H1 (cell line): ENCODE measurements around the gene SLC24A3. TPM values are rescaled to one million over a fixed set of nuclear protein-coding genes. Genes with fewer than 3 reads are reported as not detected.

Experiments
- CTCF ChIA-PET: fragments of 300-600 bp; sonication (Branson Sonifier 250); formaldehyde crosslinking; loops from one replicate; lab custom pipeline; 2021; ENCODE audit not compliant: partially characterized antibody; lab: Charles Lee
- POLR2A ChIA-PET: fragments of 300-600 bp; sonication (Branson Sonifier 250); formaldehyde crosslinking; loops from one replicate; lab custom pipeline; 2021; ENCODE audit warnings: inconsistent platforms; ENCODE audit not compliant: partially characterized antibody; lab: Charles Lee
- DNase-seq, 2 experiments: peaks; one replicate each; pipeline versions ENCODE4 v3.0.0 to v3.0.0-alpha.2; 2010 to 2022; ENCODE audit warnings: low spot score in 2 of 2, low read depth in 1 of 2, mixed read lengths in 1 of 2
- FAIRE-seq: peaks from 2 replicates; lab custom pipeline; 2011; peaks lifted over from hg19 to GRCh38; lab: Jason Lieb, UNC
- H2AFZ ChIP-seq: 2 replicates; pipeline ENCODE4 v1.8.1; 2012; ENCODE audit warnings: low read length, inconsistent platforms
- H2AK5ac ChIP-seq: 2 replicates; pipeline ENCODE4 v1.6.1; 2013; ENCODE audit warnings: low read depth, low read length
- H2BK120ac ChIP-seq: replicated peaks from 2 replicates; pipeline ENCODE3; 2013; ENCODE audit warnings: low read depth, low read length, inconsistent platforms
- H2BK12ac ChIP-seq: 2 replicates; pipeline ENCODE4 v1.6.1; 2013; ENCODE audit warnings: low read depth, low read length
- H2BK15ac ChIP-seq: 2 replicates; pipeline ENCODE4 v1.6.1; 2013; ENCODE audit warnings: low read length
- H2BK20ac ChIP-seq: 2 replicates; pipeline ENCODE4 v1.6.1; 2013; ENCODE audit warnings: low read length
- H2BK5ac ChIP-seq: 2 replicates; pipeline ENCODE4 v1.6.1; 2013; ENCODE audit warnings: low read depth, low read length
- H3K14ac ChIP-seq: 2 replicates; pipeline ENCODE4 v1.6.1; 2013; ENCODE audit warnings: inconsistent platforms; ENCODE audit not compliant: insufficient read length
- H3K18ac ChIP-seq: 2 replicates; pipeline ENCODE4 v1.6.1; 2013; ENCODE audit warnings: low read length; ENCODE audit errors: extremely low read depth
- H3K23ac ChIP-seq: 2 replicates; pipeline ENCODE4 v1.6.1; 2013; ENCODE audit warnings: inconsistent platforms; ENCODE audit not compliant: insufficient read length
- H3K23me2 ChIP-seq: 2 replicates; pipeline ENCODE4 v1.6.1; 2013; ENCODE audit warnings: low read depth, low read length
- H3K27ac ChIP-seq: 2 replicates; pipeline ENCODE4 v1.6.1; 2011; ENCODE audit warnings: low read depth, low read length, inconsistent platforms
- H3K27me3 ChIP-seq, 4 experiments: replicated peaks in 1 of 4; 1 replicate in 1 of 4; 2 replicates in 3 of 4; pipeline versions ENCODE4 v1.6.1 to v1.8.1; 2011 to 2013; ENCODE audit warnings: low read length in 3 of 4, mild to moderate bottlenecking in 3 of 4, inconsistent platforms in 2 of 4, mixed read lengths in 2 of 4, moderate library complexity in 1 of 4; ENCODE audit not compliant: control insufficient read depth in 3 of 4, insufficient read depth in 3 of 4; ENCODE audit errors: extremely low read depth in 1 of 4
- H3K36me3 ChIP-seq, 4 experiments: 2 replicates each; pipeline versions ENCODE4 v1.6.1 to v1.8.1; 2011 to 2013; ENCODE audit warnings: mild to moderate bottlenecking in 4 of 4, low read length in 3 of 4, moderate library complexity in 2 of 4, control low read depth in 1 of 4, inconsistent platforms in 1 of 4; ENCODE audit not compliant: insufficient read depth in 4 of 4, control insufficient read depth in 2 of 4
- H3K4ac ChIP-seq: replicated peaks from 2 replicates; pipeline ENCODE3; 2013; ENCODE audit warnings: low read length, low read depth, mixed read lengths, inconsistent platforms; ENCODE audit not compliant: insufficient read length
- H3K4me1 ChIP-seq, 4 experiments: replicated peaks in 1 of 4; 1 replicate in 1 of 4; 2 replicates in 3 of 4; pipeline versions ENCODE4 v1.6.1 to v1.8.1; 2011 to 2013; ENCODE audit warnings: low read length in 3 of 4, inconsistent platforms in 2 of 4, mixed read lengths in 1 of 4; ENCODE audit not compliant: insufficient read depth in 4 of 4, control insufficient read depth in 3 of 4
- H3K4me2 ChIP-seq, 2 experiments: 2 replicates each; pipeline versions ENCODE4 v1.6.1 to v1.8.1; 2011 to 2013; ENCODE audit warnings: low read depth in 2 of 2, low read length in 2 of 2, control low read depth in 1 of 2, inconsistent platforms in 1 of 2, mild to moderate bottlenecking in 1 of 2; ENCODE audit not compliant: insufficient read depth in 1 of 2
- H3K4me3 ChIP-seq, 4 experiments: fragments of 200-600, 300-600 bp in 1 of 4; sonication (generic), shearing (Covaris generic), sonication (Bioruptor Twin) in 1 of 4; 2 replicates each; pipeline versions ENCODE4 v1.5.1 to v1.8.1; 2011 to 2016; ENCODE audit warnings: low read length in 4 of 4, low read depth in 3 of 4, control low read depth in 2 of 4, inconsistent platforms in 2 of 4, mild to moderate bottlenecking in 2 of 4, mixed read lengths in 1 of 4, moderate library complexity in 1 of 4; ENCODE audit not compliant: insufficient read depth in 2 of 4; ENCODE audit errors: extremely low read depth in 1 of 4
- H3K56ac ChIP-seq: replicated peaks from 2 replicates; pipeline ENCODE3; 2013; ENCODE audit warnings: low read depth, mild to moderate bottlenecking, mixed read lengths, low read length, inconsistent platforms; ENCODE audit not compliant: insufficient read length
- H3K79me1 ChIP-seq: 2 replicates; pipeline ENCODE4 v1.6.1; 2013; ENCODE audit warnings: low read depth, low read length, control low read depth
- H3K79me2 ChIP-seq, 2 experiments: 2 replicates each; pipeline versions ENCODE4 v1.6.1 to v1.8.1; 2012 to 2013; ENCODE audit warnings: low read length in 2 of 2, mild to moderate bottlenecking in 2 of 2, inconsistent platforms in 1 of 2; ENCODE audit not compliant: insufficient read depth in 2 of 2, control insufficient read depth in 1 of 2
- H3K9ac ChIP-seq, 4 experiments: replicated peaks in 1 of 4; 1 replicate in 1 of 4; 2 replicates in 3 of 4; pipeline versions ENCODE4 v1.6.1 to v1.8.1; 2011 to 2013; ENCODE audit warnings: low read depth in 3 of 4, low read length in 3 of 4, control low read depth in 2 of 4, mild to moderate bottlenecking in 2 of 4, moderate library complexity in 2 of 4, inconsistent platforms in 1 of 4; ENCODE audit errors: extremely low read depth in 1 of 4
- H3K9me3 ChIP-seq, 2 experiments: 2 replicates each; pipeline versions ENCODE4 v1.6.1 to v1.8.1; 2012 to 2013; ENCODE audit warnings: mild to moderate bottlenecking in 2 of 2, moderate library complexity in 2 of 2, control low read depth in 1 of 2, inconsistent platforms in 1 of 2, low read depth in 1 of 2, low read length in 1 of 2, mixed read lengths in 1 of 2; ENCODE audit not compliant: insufficient read depth in 2 of 2
- H4K20me1 ChIP-seq, 2 experiments: replicated peaks in 1 of 2; 2 replicates each; pipeline versions ENCODE3 to v1.8.1; 2011 to 2013; ENCODE audit warnings: inconsistent platforms in 2 of 2, low read length in 2 of 2, mild to moderate bottlenecking in 1 of 2; ENCODE audit not compliant: insufficient read depth in 2 of 2, control insufficient read depth in 1 of 2
- H4K5ac ChIP-seq: 2 replicates; pipeline ENCODE4 v1.6.1; 2013; ENCODE audit warnings: low read length, low read depth, mixed read lengths, inconsistent platforms; ENCODE audit not compliant: insufficient read length
- H4K8ac ChIP-seq: 2 replicates; pipeline ENCODE4 v1.8.0; 2013; ENCODE audit warnings: mild to moderate bottlenecking, moderate library complexity, low read length, inconsistent platforms; ENCODE audit not compliant: insufficient read depth; ENCODE audit errors: extremely low read depth
- H4K91ac ChIP-seq: replicated peaks from 2 replicates; pipeline ENCODE3; 2013; ENCODE audit warnings: low read length, mixed read lengths, inconsistent platforms; ENCODE audit not compliant: insufficient read length
- BCL11A ChIP-seq, 2 experiments: IDR thresholded peaks; one replicate each; pipeline ENCODE4 v1.6.1; 2011; ENCODE audit warnings: low read depth in 2 of 2, low read length in 2 of 2, mild to moderate bottlenecking in 2 of 2
- CEBPB ChIP-seq: IDR thresholded peaks from 2 replicates; pipeline ENCODE4 v1.6.1; 2012; ENCODE audit warnings: low read depth, low read length
- CTBP2 ChIP-seq: IDR thresholded peaks from 2 replicates; pipeline ENCODE4 v1.7.0; 2011; ENCODE audit warnings: borderline replicate concordance, mild to moderate bottlenecking, moderate library complexity, mixed read lengths, low read length; ENCODE audit not compliant: insufficient read depth, insufficient read length
- KDM1A ChIP-seq: fragments of 200-600, 300-600 bp; sonication (generic); IDR thresholded peaks from 2 replicates; pipeline ENCODE4 v1.7.1; 2016; ENCODE audit warnings: mild to moderate bottlenecking, low read length, borderline replicate concordance
- KDM5A ChIP-seq: fragments of 200-600 bp; IDR thresholded peaks from 2 replicates; pipeline ENCODE4 v1.7.1; 2012; ENCODE audit warnings: mild to moderate bottlenecking, low read length, inconsistent platforms, mixed read lengths
- MAX ChIP-seq: IDR thresholded peaks from 2 replicates; pipeline ENCODE4 v1.6.1; 2012; ENCODE audit warnings: inconsistent platforms
- PHF8 ChIP-seq: fragments of 200-600 bp; sonication (generic); conservative IDR thresholded peaks from 2 replicates; pipeline ENCODE4 v1.7.1; 2012; ENCODE audit warnings: low read depth, mild to moderate bottlenecking, inconsistent platforms, low read length, moderate library complexity
- SIRT6 ChIP-seq: IDR thresholded peaks from one replicate; pipeline ENCODE4 v1.7.1; 2012; ENCODE audit warnings: low read length, inconsistent platforms
- SUZ12 ChIP-seq: fragments of 200-600 bp; sonication (generic); IDR thresholded peaks from 2 replicates; pipeline ENCODE4 v1.6.1; 2012; ENCODE audit warnings: mild to moderate bottlenecking, inconsistent platforms, low read length, moderate library complexity, mixed read lengths
- YY1 ChIP-seq: IDR thresholded peaks from 2 replicates; pipeline ENCODE4 v1.6.1; 2011; ENCODE audit warnings: low read depth, mild to moderate bottlenecking, low read length
- WGBS, 2 experiments: shearing (Covaris generic) in 1 of 2; methylation state at CpG; one replicate each; pipeline versions ENCODE4 v1.1.6 to v1.1.7; 2013 to 2015; ENCODE audit warnings: low lambda C conversion rate in 2 of 2, mixed read lengths in 2 of 2, inconsistent platforms in 1 of 2, low coverage in 1 of 2, missing lambda C conversion rate in 1 of 2; ENCODE audit not compliant: insufficient replicate concordance in 2 of 2, insufficient coverage in 1 of 2, insufficient read length in 1 of 2; ENCODE audit errors: extremely low coverage in 1 of 2, missing lambda C conversion rate in 1 of 2; 5-methylcytosine and 5-hydroxymethylcytosine counted together
- polyA plus RNA-seq, 7 experiments: library from polyadenylated mRNA; depleted of rRNA in 3 of 7; stranded (reverse) in 5 of 7; unstranded in 2 of 7; fragments of >200 nt in 5 of 7; fragments of 200-250 nt in 2 of 7; gene quantifications; 1 replicate in 5 of 7; 2 replicates in 1 of 7; 4 replicates in 1 of 7; pipeline versions ENCODE4 v1.2.1 to v1.2.3, GENCODE V29; 2011 to 2013; ENCODE audit warnings: missing spikeins in 2 of 7, mixed read lengths in 2 of 7
- total RNA-seq: library from RNA; stranded (reverse); fragmentation: NEBNext Ultra II Directional; extraction: Animal tissue kit (Norgen Biotek cat#: 25700); gene quantifications from 2 replicates; pipeline ENCODE4 v1.2.1, GENCODE V29; 2021

Gene SLC24A3
- total and polyA plus RNA-seq, 2 of the 8 experiments (the other 6 are each of a cell fraction or from before 2014, with no cell fraction given), result 4.5 to 6.3 TPM

DNA sequence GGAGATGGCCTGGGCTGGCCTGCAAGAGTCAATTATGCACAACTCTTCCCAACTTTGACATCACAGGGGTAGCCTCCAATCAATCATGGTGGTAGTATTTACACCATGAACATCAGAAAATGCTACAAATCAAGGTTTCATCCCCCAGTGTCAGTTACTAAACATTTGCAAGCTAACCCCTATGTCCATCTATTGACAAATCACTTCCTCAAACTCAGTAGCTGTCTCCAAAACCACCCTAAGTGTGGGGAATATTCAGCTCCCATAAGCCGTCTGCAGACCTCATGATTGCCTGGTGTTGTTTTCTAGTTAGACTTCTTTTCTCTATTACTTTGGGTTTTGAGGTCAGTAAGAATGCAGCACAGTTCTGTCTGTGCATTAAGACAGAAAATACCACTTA lies 344.8 kb downstream of the SLC24A3 start:
- no peak overlapping the region for H3K14ac ChIP-seq
- ChIA-PET POLR2A (no interaction called here), CTCF (no interaction called here)
- H2BK5ac ChIP-seq, result no peak overlapping the region
- no peaks in the 10 kb centered on the region for H3K79me1 ChIP-seq
- H3K23ac ChIP-seq, result no peak overlapping the region
- no peak overlapping the region for H2BK20ac ChIP-seq
- H4K5ac ChIP-seq, result no peak overlapping the region
- H3K18ac ChIP-seq, result no peak overlapping the region
- FAIRE-seq (no peak), DNase-seq (no peak)
- H3K4ac ChIP-seq, result no peak overlapping the region
- no peak overlapping the region for H3K4me2 ChIP-seq
- H2AFZ ChIP-seq, result no peak overlapping the region
- H3K4me1 ChIP-seq, result peaks cover 0 to 7% (median 2%) of the 10 kb centered on the region in 4 experiments; a peak in 3 of 7 replicates
- no peaks in the 10 kb centered on the region for H3K27me3 ChIP-seq
- H3K4me3 ChIP-seq, result no peak overlapping the region
- H2BK12ac ChIP-seq, result no peak overlapping the region
- H3K27ac ChIP-seq, result no peak overlapping the region
- H3K36me3 ChIP-seq, result no peaks in the 10 kb centered on the region
- no peak overlapping the region for H4K8ac ChIP-seq
- no peak overlapping the region for H3K9ac ChIP-seq
- H2BK15ac ChIP-seq, result no peak overlapping the region
- no peak overlapping the region for H2AK5ac ChIP-seq
- H3K23me2 ChIP-seq, result no peaks in the 10 kb centered on the region; the same call in 1 of the 2 replicates
- no peaks in the 10 kb centered on the region for H3K79me2 ChIP-seq
- 95% methylated on average over 1 of the region's 1 CpG; no CpG with 5 or more reads in 1 of the 2 experiments for WGBS, 2 experiments
- no peaks in the 10 kb centered on the region for H4K20me1 ChIP-seq
- no peak overlapping the region for H3K56ac ChIP-seq
- H4K91ac ChIP-seq, result no peak overlapping the region
- no peak overlapping the region for H2BK120ac ChIP-seq
- H3K9me3 ChIP-seq, result no peaks in the 10 kb centered on the region
- no peak for TF ChIP-seq KDM1A
- no peak for TF ChIP-seq CTBP2
- no peak for TF ChIP-seq PHF8
- TF ChIP-seq SIRT6, result no peak
- no peak for TF ChIP-seq MAX
- no peak for TF ChIP-seq BCL11A (IDR thresholded peaks at IDR 0.05; ENCODE audit: low read depth in 2 of 2, low read length in 2 of 2)
- TF ChIP-seq SUZ12, result no peak
- no peak for TF ChIP-seq KDM5A
- TF ChIP-seq CEBPB, result no peak
- no peak for TF ChIP-seq YY1
